GM10248 (cell line): ENCODE data around the gene NINL.

Source experiments
- CTCF ChIA-PET: fragments of 300-600 bp; sonication (Branson Sonifier 250); formaldehyde crosslinking; extraction: SDS; loops from one replicate; lab custom pipeline; 2021; ENCODE audit warnings: antibody characterized with exemption; lab: Yijun Ruan, JAX
- POLR2A ChIA-PET: fragments of 350-650 bp; sonication (Branson Sonifier 250); formaldehyde crosslinking; extraction: SDS; loops from one replicate; lab custom pipeline; 2020; ENCODE audit warnings: antibody characterized with exemption; lab: Yijun Ruan, JAX
- DNase-seq: peaks from one replicate; pipeline ENCODE4 v3.0.0; 2012; ENCODE audit errors: extremely low spot score
- CTCF ChIP-seq: IDR thresholded peaks from 2 replicates; pipeline ENCODE4 v1.5.1; 2012; ENCODE audit warnings: mild to moderate bottlenecking, low read depth; ENCODE audit errors: extremely low read depth, missing control alignments, control extremely low read depth

NINL gene

GRCh38 chr20:25491446-25492038 lies 93.8 kb downstream of the NINL start:
- CTCF ChIA-PET, result interaction anchor here (1.2 to 2.1 kb wide), 2 partner anchors 13 to 21 kb away, joined by 3 to 7 read pairs; no protein-coding TSS in a partner anchor
- POLR2A ChIA-PET, result no interaction called here
- no peak for TF ChIP-seq CTCF
- no peak for DNase-seq

GRCh38 chr20:25490656-25491445 lies 94.5 kb downstream of the NINL start:
- CTCF ChIA-PET, result no interaction called here
- POLR2A ChIA-PET, result interaction anchor here (0.6 kb wide), 1 partner anchor 38 kb away, joined by 3 read pairs; no protein-coding TSS in a partner anchor
- no peak for DNase-seq
- TF ChIP-seq CTCF, result no peak

GRCh38 chr20:25489221-25489871 lies 96.0 kb downstream of the NINL start:
- CTCF ChIA-PET, result no interaction called here
- no peak for DNase-seq
- POLR2A ChIA-PET, result no interaction called here
- TF ChIP-seq CTCF, result no peak

GRCh38 chr20:25487975-25488374 lies 97.4 kb downstream of the NINL start:
- TF ChIP-seq CTCF, result no peak
- ChIA-PET CTCF (interaction anchor here (2.5 kb wide), 1 partner anchor 17 kb away, joined by 7 read pairs; no protein-coding TSS in a partner anchor), POLR2A (no interaction called here)
- no peak for DNase-seq

- DNase-seq, result no peak
- no peak for TF ChIP-seq CTCF
- ChIA-PET POLR2A (no interaction called here), CTCF (interaction anchor here (0.8 to 2.5 kb wide), 3 partner anchors 8 to 16 kb away, joined by 3 to 7 read pairs (median 3); no protein-coding TSS in a partner anchor)
Observed at GRCh38 chr20:25487306-25487705, 98.0 kb downstream of the NINL start.

GRCh38 chr20:25486377-25486776 lies 99.0 kb downstream of the NINL start:
- TF ChIP-seq CTCF, result no peak
- ChIA-PET CTCF (interaction anchor here (0.8 to 2.5 kb wide), 3 partner anchors 9 to 15 kb away, joined by 3 to 7 read pairs (median 3); no protein-coding TSS in a partner anchor), POLR2A (no interaction called here)
- DNase-seq, result no peak
